WTC11 (cell line): Measurements from ENCODE around the gene RBFOX1. TPM values are rescaled to one million over a fixed set of nuclear protein-coding genes. Genes with fewer than 3 reads are reported as not detected.

Source experiments
- ATF1 ChIP-seq: sonication (generic); formaldehyde crosslinking; IDR thresholded peaks from 2 replicates; pipeline ENCODE4 v1.8.1; 2023; ENCODE audit warnings: mild to moderate bottlenecking, moderate library complexity, missing genetic modification reagents
- ZNF121 ChIP-seq: sonication (generic); formaldehyde crosslinking; IDR thresholded peaks from 2 replicates; pipeline ENCODE4 v1.8.0; 2023; ENCODE audit warnings: missing genetic modification reagents
- total RNA-seq: library from RNA; stranded (reverse); gene quantifications from 3 replicates; pipeline ENCODE4 v1.2.3, GENCODE V29; 2021
- TF ChIP-seq, protein P1 (sequence below): sonication (generic); formaldehyde crosslinking; IDR thresholded peaks from 2 replicates; pipeline ENCODE4 v1.8.0; 2022; ENCODE audit warnings: missing genetic modification reagents
- TF ChIP-seq, protein P2 (sequence below): fragments of 250-450 bp; sonication (Bioruptor Pico); IDR thresholded peaks from 2 replicates; pipeline ENCODE4 v1.9.0; 2021; ENCODE audit warnings: moderate library complexity, mild to moderate bottlenecking, inconsistent platforms, borderline replicate concordance
- TF ChIP-seq, protein P3 (sequence below): sonication (generic); formaldehyde crosslinking; IDR thresholded peaks from 2 replicates; pipeline ENCODE4 v1.8.1; 2023; ENCODE audit warnings: mild to moderate bottlenecking, moderate library complexity, missing genetic modification reagents
- TF ChIP-seq, protein P4 (sequence below): sonication (generic); formaldehyde crosslinking; IDR thresholded peaks from 2 replicates; pipeline ENCODE4 v1.8.1; 2023; ENCODE audit warnings: mild to moderate bottlenecking, missing genetic modification reagents
- TF ChIP-seq, protein P5 (sequence below): sonication (generic); formaldehyde crosslinking; IDR thresholded peaks from 2 replicates; pipeline ENCODE4 v1.8.0; 2023; ENCODE audit warnings: mild to moderate bottlenecking, missing genetic modification reagents
- TF ChIP-seq, protein P6 (sequence below): fragments of 250-450 bp; sonication (Bioruptor Pico); IDR thresholded peaks from 2 replicates; pipeline ENCODE4 v1.9.0; 2021; ENCODE audit warnings: mild to moderate bottlenecking
- TF ChIP-seq, protein P7 (sequence below): fragments of 250-450 bp; sonication (Bioruptor Pico); IDR thresholded peaks from 2 replicates; pipeline ENCODE4 v1.9.0; 2021; ENCODE audit warnings: mild to moderate bottlenecking, borderline replicate concordance

RBFOX1 gene
- total RNA-seq, 1 experiment from 2014 or later, result 1.1 TPM

DNA sequence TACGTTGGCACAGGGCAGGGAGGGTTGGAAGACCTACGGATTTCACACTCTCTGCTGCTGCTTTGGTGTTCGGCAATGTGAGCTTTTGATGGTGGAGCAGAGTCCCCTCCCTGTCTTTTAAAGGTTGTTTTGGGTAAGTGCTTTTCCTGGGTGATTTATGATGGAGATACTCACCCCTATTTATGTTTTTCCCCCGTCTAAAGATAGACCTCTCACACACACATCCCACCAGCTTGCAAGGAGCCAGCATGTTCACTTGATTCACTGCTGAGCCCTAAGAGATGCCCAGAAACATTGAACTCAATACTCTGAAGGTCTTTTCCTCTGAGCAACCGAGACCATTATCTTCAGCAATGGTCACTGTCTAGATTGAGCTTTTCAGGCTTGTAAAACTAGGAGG lies 8.3 kb downstream of the RBFOX1 start (continued):
- TF ChIP-seq, protein P1, sequence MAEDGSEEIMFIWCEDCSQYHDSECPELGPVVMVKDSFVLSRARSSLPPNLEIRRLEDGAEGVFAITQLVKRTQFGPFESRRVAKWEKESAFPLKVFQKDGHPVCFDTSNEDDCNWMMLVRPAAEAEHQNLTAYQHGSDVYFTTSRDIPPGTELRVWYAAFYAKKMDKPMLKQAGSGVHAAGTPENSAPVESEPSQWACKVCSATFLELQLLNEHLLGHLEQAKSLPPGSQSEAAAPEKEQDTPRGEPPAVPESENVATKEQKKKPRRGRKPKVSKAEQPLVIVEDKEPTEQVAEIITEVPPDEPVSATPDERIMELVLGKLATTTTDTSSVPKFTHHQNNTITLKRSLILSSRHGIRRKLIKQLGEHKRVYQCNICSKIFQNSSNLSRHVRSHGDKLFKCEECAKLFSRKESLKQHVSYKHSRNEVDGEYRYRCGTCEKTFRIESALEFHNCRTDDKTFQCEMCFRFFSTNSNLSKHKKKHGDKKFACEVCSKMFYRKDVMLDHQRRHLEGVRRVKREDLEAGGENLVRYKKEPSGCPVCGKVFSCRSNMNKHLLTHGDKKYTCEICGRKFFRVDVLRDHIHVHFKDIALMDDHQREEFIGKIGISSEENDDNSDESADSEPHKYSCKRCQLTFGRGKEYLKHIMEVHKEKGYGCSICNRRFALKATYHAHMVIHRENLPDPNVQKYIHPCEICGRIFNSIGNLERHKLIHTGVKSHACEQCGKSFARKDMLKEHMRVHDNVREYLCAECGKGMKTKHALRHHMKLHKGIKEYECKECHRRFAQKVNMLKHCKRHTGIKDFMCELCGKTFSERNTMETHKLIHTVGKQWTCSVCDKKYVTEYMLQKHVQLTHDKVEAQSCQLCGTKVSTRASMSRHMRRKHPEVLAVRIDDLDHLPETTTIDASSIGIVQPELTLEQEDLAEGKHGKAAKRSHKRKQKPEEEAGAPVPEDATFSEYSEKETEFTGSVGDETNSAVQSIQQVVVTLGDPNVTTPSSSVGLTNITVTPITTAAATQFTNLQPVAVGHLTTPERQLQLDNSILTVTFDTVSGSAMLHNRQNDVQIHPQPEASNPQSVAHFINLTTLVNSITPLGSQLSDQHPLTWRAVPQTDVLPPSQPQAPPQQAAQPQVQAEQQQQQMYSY, result no peak
- no peak for TF ChIP-seq ZNF121 (CRISPR knock-in tag)
- TF ChIP-seq, protein P2, sequence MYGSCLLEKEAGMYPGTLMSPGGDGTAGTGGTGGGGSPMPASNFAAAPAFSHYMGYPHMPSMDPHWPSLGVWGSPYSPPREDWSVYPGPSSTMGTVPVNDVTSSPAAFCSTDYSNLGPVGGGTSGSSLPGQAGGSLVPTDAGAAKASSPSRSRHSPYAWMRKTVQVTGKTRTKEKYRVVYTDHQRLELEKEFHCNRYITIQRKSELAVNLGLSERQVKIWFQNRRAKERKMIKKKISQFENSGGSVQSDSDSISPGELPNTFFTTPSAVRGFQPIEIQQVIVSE (CRISPR knock-in tag), result no peak
- TF ChIP-seq, protein P3, sequence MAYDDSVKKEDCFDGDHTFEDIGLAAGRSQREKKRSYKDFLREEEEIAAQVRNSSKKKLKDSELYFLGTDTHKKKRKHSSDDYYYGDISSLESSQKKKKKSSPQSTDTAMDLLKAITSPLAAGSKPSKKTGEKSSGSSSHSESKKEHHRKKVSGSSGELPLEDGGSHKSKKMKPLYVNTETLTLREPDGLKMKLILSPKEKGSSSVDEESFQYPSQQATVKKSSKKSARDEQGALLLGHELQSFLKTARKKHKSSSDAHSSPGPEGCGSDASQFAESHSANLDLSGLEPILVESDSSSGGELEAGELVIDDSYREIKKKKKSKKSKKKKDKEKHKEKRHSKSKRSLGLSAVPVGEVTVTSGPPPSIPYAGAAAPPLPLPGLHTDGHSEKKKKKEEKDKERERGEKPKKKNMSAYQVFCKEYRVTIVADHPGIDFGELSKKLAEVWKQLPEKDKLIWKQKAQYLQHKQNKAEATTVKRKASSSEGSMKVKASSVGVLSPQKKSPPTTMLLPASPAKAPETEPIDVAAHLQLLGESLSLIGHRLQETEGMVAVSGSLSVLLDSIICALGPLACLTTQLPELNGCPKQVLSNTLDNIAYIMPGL (CRISPR knock-in tag), result no peak
- TF ChIP-seq, protein P4, sequence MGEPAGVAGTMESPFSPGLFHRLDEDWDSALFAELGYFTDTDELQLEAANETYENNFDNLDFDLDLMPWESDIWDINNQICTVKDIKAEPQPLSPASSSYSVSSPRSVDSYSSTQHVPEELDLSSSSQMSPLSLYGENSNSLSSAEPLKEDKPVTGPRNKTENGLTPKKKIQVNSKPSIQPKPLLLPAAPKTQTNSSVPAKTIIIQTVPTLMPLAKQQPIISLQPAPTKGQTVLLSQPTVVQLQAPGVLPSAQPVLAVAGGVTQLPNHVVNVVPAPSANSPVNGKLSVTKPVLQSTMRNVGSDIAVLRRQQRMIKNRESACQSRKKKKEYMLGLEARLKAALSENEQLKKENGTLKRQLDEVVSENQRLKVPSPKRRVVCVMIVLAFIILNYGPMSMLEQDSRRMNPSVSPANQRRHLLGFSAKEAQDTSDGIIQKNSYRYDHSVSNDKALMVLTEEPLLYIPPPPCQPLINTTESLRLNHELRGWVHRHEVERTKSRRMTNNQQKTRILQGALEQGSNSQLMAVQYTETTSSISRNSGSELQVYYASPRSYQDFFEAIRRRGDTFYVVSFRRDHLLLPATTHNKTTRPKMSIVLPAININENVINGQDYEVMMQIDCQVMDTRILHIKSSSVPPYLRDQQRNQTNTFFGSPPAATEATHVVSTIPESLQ, result no peak
- TF ChIP-seq, protein P5, sequence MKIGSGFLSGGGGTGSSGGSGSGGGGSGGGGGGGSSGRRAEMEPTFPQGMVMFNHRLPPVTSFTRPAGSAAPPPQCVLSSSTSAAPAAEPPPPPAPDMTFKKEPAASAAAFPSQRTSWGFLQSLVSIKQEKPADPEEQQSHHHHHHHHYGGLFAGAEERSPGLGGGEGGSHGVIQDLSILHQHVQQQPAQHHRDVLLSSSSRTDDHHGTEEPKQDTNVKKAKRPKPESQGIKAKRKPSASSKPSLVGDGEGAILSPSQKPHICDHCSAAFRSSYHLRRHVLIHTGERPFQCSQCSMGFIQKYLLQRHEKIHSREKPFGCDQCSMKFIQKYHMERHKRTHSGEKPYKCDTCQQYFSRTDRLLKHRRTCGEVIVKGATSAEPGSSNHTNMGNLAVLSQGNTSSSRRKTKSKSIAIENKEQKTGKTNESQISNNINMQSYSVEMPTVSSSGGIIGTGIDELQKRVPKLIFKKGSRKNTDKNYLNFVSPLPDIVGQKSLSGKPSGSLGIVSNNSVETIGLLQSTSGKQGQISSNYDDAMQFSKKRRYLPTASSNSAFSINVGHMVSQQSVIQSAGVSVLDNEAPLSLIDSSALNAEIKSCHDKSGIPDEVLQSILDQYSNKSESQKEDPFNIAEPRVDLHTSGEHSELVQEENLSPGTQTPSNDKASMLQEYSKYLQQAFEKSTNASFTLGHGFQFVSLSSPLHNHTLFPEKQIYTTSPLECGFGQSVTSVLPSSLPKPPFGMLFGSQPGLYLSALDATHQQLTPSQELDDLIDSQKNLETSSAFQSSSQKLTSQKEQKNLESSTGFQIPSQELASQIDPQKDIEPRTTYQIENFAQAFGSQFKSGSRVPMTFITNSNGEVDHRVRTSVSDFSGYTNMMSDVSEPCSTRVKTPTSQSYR (CRISPR knock-in tag), result no peak
- TF ChIP-seq, protein P6, sequence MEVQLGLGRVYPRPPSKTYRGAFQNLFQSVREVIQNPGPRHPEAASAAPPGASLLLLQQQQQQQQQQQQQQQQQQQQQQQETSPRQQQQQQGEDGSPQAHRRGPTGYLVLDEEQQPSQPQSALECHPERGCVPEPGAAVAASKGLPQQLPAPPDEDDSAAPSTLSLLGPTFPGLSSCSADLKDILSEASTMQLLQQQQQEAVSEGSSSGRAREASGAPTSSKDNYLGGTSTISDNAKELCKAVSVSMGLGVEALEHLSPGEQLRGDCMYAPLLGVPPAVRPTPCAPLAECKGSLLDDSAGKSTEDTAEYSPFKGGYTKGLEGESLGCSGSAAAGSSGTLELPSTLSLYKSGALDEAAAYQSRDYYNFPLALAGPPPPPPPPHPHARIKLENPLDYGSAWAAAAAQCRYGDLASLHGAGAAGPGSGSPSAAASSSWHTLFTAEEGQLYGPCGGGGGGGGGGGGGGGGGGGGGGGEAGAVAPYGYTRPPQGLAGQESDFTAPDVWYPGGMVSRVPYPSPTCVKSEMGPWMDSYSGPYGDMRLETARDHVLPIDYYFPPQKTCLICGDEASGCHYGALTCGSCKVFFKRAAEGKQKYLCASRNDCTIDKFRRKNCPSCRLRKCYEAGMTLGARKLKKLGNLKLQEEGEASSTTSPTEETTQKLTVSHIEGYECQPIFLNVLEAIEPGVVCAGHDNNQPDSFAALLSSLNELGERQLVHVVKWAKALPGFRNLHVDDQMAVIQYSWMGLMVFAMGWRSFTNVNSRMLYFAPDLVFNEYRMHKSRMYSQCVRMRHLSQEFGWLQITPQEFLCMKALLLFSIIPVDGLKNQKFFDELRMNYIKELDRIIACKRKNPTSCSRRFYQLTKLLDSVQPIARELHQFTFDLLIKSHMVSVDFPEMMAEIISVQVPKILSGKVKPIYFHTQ (CRISPR knock-in tag), result no peak
- TF ChIP-seq ATF1 (CRISPR knock-in tag), result no peak
- TF ChIP-seq, protein P7, sequence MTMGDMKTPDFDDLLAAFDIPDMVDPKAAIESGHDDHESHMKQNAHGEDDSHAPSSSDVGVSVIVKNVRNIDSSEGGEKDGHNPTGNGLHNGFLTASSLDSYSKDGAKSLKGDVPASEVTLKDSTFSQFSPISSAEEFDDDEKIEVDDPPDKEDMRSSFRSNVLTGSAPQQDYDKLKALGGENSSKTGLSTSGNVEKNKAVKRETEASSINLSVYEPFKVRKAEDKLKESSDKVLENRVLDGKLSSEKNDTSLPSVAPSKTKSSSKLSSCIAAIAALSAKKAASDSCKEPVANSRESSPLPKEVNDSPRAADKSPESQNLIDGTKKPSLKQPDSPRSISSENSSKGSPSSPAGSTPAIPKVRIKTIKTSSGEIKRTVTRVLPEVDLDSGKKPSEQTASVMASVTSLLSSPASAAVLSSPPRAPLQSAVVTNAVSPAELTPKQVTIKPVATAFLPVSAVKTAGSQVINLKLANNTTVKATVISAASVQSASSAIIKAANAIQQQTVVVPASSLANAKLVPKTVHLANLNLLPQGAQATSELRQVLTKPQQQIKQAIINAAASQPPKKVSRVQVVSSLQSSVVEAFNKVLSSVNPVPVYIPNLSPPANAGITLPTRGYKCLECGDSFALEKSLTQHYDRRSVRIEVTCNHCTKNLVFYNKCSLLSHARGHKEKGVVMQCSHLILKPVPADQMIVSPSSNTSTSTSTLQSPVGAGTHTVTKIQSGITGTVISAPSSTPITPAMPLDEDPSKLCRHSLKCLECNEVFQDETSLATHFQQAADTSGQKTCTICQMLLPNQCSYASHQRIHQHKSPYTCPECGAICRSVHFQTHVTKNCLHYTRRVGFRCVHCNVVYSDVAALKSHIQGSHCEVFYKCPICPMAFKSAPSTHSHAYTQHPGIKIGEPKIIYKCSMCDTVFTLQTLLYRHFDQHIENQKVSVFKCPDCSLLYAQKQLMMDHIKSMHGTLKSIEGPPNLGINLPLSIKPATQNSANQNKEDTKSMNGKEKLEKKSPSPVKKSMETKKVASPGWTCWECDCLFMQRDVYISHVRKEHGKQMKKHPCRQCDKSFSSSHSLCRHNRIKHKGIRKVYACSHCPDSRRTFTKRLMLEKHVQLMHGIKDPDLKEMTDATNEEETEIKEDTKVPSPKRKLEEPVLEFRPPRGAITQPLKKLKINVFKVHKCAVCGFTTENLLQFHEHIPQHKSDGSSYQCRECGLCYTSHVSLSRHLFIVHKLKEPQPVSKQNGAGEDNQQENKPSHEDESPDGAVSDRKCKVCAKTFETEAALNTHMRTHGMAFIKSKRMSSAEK (CRISPR knock-in tag), result no peak
